ENCODE measurements around the gene OSGEP. TPM values are rescaled to one million over a fixed set of nuclear protein-coding genes. Genes with fewer than 3 reads are reported as not detected.

Gene OSGEP
- total RNA-seq, 1 experiment from 2014 or later, result 64.1 TPM

GRCh38 chr14:20482382-20482781 is 27.8 kb upstream of the OSGEP start:
- CTCF ChIA-PET, result no interaction called here
- no peak overlapping the region for H2AFZ ChIP-seq (ENCODE audit: low read length)

DNA sequence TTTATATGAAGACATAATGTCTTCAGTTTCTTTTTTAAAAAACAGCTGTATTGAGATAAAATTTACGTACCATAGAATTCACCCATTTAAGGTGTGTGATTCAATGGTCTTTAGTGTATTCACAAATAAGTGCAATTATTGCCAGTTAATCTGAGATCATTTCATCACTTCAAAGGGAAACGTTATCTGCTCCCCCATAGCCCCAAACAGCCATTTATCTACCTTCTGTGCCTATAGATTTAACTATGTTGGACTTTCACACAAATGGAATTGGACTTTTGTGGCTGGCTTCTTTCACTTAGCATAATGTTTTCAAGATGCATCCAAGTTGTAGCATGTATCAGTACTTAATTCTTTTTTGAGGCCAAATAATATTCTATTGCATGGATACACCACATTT is 24.3 kb upstream of the OSGEP start:
- TF ChIP-seq EZH2 (IDR thresholded peaks at IDR 0.05; ENCODE audit: low read length, unreplicated experiment) (no peak), EZH2phosphoT487 (IDR thresholded peaks at IDR 0.05; ENCODE audit: borderline replicate concordance, low read length) (no peak)
- TF ChIP-seq, protein P1, sequence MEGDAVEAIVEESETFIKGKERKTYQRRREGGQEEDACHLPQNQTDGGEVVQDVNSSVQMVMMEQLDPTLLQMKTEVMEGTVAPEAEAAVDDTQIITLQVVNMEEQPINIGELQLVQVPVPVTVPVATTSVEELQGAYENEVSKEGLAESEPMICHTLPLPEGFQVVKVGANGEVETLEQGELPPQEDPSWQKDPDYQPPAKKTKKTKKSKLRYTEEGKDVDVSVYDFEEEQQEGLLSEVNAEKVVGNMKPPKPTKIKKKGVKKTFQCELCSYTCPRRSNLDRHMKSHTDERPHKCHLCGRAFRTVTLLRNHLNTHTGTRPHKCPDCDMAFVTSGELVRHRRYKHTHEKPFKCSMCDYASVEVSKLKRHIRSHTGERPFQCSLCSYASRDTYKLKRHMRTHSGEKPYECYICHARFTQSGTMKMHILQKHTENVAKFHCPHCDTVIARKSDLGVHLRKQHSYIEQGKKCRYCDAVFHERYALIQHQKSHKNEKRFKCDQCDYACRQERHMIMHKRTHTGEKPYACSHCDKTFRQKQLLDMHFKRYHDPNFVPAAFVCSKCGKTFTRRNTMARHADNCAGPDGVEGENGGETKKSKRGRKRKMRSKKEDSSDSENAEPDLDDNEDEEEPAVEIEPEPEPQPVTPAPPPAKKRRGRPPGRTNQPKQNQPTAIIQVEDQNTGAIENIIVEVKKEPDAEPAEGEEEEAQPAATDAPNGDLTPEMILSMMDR (conservative IDR thresholded peaks at IDR 0.05; ENCODE audit: low read depth, low read length), result no peak
- Histone ChIP-seq H4K20me1 (ENCODE audit: low read length) (0 out of 2 replicates have a peak, but pooled peaks cover 6% of the 10 kb centered on the region), H3K9me2 (replicated peaks; ENCODE audit: low read length) (no peaks in the 10 kb centered on the region), H3K4me3 (ENCODE audit: low read length) (no peak overlapping the region), H3K9me3 (ENCODE audit: low read length) (no peaks in the 10 kb centered on the region), H3K36me3 (ENCODE audit: low read depth, low read length) (peaks cover 45% of the 10 kb centered on the region), H3K27me3 (ENCODE audit: low read length) (no peaks in the 10 kb centered on the region), H3K79me2 (ENCODE audit: low read length) (0 out of 2 replicates have a peak, but pooled peaks cover 10% of the 10 kb centered on the region), H2AFZ (ENCODE audit: low read length) (no peak overlapping the region), H3K4me2 (ENCODE audit: low read length) (no peak overlapping the region), H3F3A (ENCODE audit: low read length, unreplicated experiment) (no peaks in the 10 kb centered on the region), H3K9ac (ENCODE audit: low read length) (no peak overlapping the region), H3K27ac (ENCODE audit: low read length) (no peak overlapping the region), H3K4me1 (ENCODE audit: insufficient read depth, low read length) (no peaks in the 10 kb centered on the region)
- BruUV-seq (replicated peaks), result no TSS peak
- intact Hi-C loops (cut with micrococcal nuclease), result no loop called here
- ChIA-PET POLR2A (ENCODE audit: unreplicated experiment) (no interaction called here), CTCF (no interaction called here)
- no peak for DNase-seq
- no peak for ATAC-seq

More at GRCh38 chr14:20482382-20482781, 27.8 kb upstream of the OSGEP start:
- ATAC-seq, result no peak
- Histone ChIP-seq H3K4me3 (ENCODE audit: low read length) (no peak overlapping the region), H3K27me3 (ENCODE audit: low read length) (no peaks in the 10 kb centered on the region), H3K9me2 (replicated peaks; ENCODE audit: low read length) (no peaks in the 10 kb centered on the region), H3K9ac (ENCODE audit: low read length) (no peak overlapping the region), H3K36me3 (ENCODE audit: low read depth, low read length) (peaks cover 11% of the 10 kb centered on the region), H4K20me1 (ENCODE audit: low read length) (no peaks in the 10 kb centered on the region), H3F3A (ENCODE audit: low read length, unreplicated experiment) (no peaks in the 10 kb centered on the region), H3K27ac (ENCODE audit: low read length) (no peak overlapping the region), H3K4me1 (ENCODE audit: insufficient read depth, low read length) (no peaks in the 10 kb centered on the region), H3K79me2 (ENCODE audit: low read length) (no peaks in the 10 kb centered on the region), H3K4me2 (ENCODE audit: low read length) (no peak overlapping the region), H3K9me3 (ENCODE audit: low read length) (no peaks in the 10 kb centered on the region)
- intact Hi-C loops (cut with micrococcal nuclease), result no loop called here
- DNase-seq, result no peak
- no TSS peak for BruUV-seq (replicated peaks)
- POLR2A ChIA-PET (ENCODE audit: unreplicated experiment), result no interaction called here
- no peak for TF ChIP-seq EZH2 (IDR thresholded peaks at IDR 0.05; ENCODE audit: low read length, unreplicated experiment)
- TF ChIP-seq, protein P1 (conservative IDR thresholded peaks at IDR 0.05; ENCODE audit: low read depth, low read length), result no peak

GRCh38 chr14:20477211-20477876 is 22.7 kb upstream of the OSGEP start:
- H3K9ac ChIP-seq (ENCODE audit: low read length), result no peak overlapping the region
- intact Hi-C loops (cut with micrococcal nuclease), result no loop called here
- no peak overlapping the region for H3K4me2 ChIP-seq (ENCODE audit: low read length)
- H2AFZ ChIP-seq (ENCODE audit: low read length), result no peak overlapping the region
- BruUV-seq (replicated peaks), result no TSS peak
- no peak for TF ChIP-seq EZH2 (IDR thresholded peaks at IDR 0.05; ENCODE audit: low read length, unreplicated experiment)
- TF ChIP-seq, protein P1 (conservative IDR thresholded peaks at IDR 0.05; ENCODE audit: low read depth, low read length), result no peak
- TF ChIP-seq EZH2phosphoT487 (IDR thresholded peaks at IDR 0.05; ENCODE audit: borderline replicate concordance, low read length), result no peak
- no peaks in the 10 kb centered on the region for H3K9me3 ChIP-seq (ENCODE audit: low read length)
- peaks cover 16% of the 10 kb centered on the region for H4K20me1 ChIP-seq (ENCODE audit: low read length)
- ChIA-PET POLR2A (ENCODE audit: unreplicated experiment) (no interaction called here), CTCF (no interaction called here)
- no peak overlapping the region for H3K4me3 ChIP-seq (ENCODE audit: low read length)
- H3K36me3 ChIP-seq (ENCODE audit: low read depth, low read length), result peaks cover 60% of the 10 kb centered on the region
- H3F3A ChIP-seq (ENCODE audit: low read length, unreplicated experiment), result no peaks in the 10 kb centered on the region
- DNase-seq (no peak), ATAC-seq (no peak)
- H3K9me2 ChIP-seq (replicated peaks; ENCODE audit: low read length), result no peaks in the 10 kb centered on the region
- H3K27me3 ChIP-seq (ENCODE audit: low read length), result no peaks in the 10 kb centered on the region
- H3K79me2 ChIP-seq (ENCODE audit: low read length), result peaks cover 23% of the 10 kb centered on the region
- H3K4me1 ChIP-seq (ENCODE audit: insufficient read depth, low read length), result peaks cover 1% of the 10 kb centered on the region; the same call in 1 of the 2 replicates
- no peak overlapping the region for H3K27ac ChIP-seq (ENCODE audit: low read length)
